NOMO-1 treated with dmso at 0.1 percent for 144 hours (cell line): ENCODE measurements around the gene GPC5.
"Not testable (repeated sequence)": the region's sequence is repeated elsewhere in the genome, so short reads cannot be mapped to it uniquely, and the experiment has no call there.

Experiments used
- DNase-seq: peaks from one replicate; lab custom pipeline; 2025; ENCODE audit not compliant: unreplicated experiment; lab: John Stamatoyannopoulos, UW

GPC5 gene

DNA sequence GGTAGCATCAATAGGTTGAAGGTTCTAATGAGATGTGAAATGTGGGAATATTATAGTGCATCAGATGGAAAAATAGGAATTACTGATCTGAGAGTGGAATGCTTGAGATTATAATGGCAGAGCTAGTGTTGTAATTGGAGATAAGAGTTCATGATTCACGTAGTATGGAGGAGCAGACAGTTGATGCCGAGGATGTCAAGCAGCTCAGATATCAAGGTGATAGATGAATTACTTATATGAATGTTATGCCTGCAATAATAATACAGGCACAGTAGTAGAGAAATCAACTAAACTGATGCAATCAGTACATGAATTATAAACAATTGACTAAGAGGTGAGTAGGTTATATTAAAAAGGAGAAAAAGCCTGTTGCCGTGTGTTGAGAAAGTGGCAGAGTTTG lies 1035.0 kb downstream of the GPC5 start:
- no peak for DNase-seq

- DNase-seq = no peak
Observed at GRCh38 chr13:92433963-92434362, 1035.5 kb downstream of the GPC5 start.

DNA sequence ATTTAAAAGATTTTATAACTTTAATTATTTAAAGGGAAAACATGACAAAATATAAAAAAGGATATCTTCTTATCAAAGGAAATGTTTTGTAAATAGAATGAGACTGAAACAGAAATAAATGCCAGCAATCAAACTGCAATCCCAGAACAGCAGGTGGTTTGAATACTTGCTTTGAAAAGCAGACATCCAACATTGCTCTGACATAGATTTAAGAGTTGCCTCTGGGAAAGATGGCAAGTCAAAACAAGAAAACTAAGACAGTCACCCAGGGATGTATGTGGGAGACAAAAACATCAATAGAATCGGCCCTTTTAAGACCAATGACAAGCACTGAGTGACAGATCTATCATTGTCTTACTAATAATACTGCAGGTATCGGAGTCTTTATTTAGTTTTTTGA lies 1038.5 kb downstream of the GPC5 start:
- DNase-seq = no peak

GRCh38 chr13:92444244-92444643 lies 1045.8 kb downstream of the GPC5 start:
- no peak for DNase-seq

- DNase-seq = no peak
Observed at GRCh38 chr13:92451060-92451459, 1052.6 kb downstream of the GPC5 start.

- no peak for DNase-seq
Observed at GRCh38 chr13:92452840-92453239, 1054.4 kb downstream of the GPC5 start.

DNA sequence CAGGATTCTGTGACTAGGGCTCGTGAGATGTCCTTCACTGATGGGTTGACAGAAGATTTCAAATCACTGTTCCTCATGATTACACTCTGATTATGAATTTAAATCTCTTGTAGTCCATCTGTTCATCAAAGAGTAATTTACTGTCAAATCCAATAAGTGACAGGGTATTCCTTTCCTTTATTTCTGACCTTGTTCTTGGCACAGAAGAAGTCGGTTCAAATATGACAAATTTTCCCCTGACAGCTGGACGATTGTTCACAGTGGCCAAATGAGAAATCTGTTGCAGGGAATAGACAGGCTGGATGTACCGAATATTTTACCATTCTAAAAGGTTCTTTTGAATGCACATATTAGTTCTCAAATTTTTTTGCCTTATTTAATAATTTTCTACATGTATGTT lies 1060.9 kb downstream of the GPC5 start:
- no peak for DNase-seq

- no peak for DNase-seq
Observed at GRCh38 chr13:92460479-92460878, 1062.1 kb downstream of the GPC5 start.

- no peak for DNase-seq
Observed at GRCh38 chr13:92461402-92461801, 1063.0 kb downstream of the GPC5 start.

GRCh38 chr13:92461831-92462230 lies 1063.4 kb downstream of the GPC5 start:
- DNase-seq = no peak

GRCh38 chr13:92463134-92463533 lies 1064.7 kb downstream of the GPC5 start:
- DNase-seq = no peak

GRCh38 chr13:92473765-92474475 lies 1075.5 kb downstream of the GPC5 start:
- DNase-seq = no peak

- no peak for DNase-seq
Observed at GRCh38 chr13:92480387-92480786, 1082.0 kb downstream of the GPC5 start.

GRCh38 chr13:92482790-92483189 lies 1084.4 kb downstream of the GPC5 start:
- not testable (repeated sequence) for DNase-seq

- DNase-seq = no peak
Observed at GRCh38 chr13:92483894-92484293, 1085.5 kb downstream of the GPC5 start.

DNA sequence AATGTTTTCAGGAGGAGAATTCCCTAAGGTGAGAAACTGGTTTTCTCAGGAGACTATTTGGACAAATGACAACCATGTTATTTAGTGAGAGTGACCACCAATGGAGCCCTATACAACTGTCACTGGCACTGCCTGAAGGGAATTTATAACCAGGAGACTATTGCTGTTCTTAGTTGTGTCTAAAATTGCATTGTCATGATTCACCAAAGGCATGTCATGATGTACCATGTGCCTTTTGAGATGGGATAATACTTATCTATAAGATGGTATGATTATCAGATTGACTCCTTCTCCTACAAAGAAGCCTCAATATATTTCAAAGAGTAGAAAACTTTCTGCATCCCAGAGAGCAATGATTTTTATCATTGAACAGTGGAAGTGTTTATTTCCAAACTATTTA lies 1088.8 kb downstream of the GPC5 start:
- no peak for DNase-seq

- DNase-seq = no peak
Observed at GRCh38 chr13:92488249-92488852, 1089.9 kb downstream of the GPC5 start.

DNA sequence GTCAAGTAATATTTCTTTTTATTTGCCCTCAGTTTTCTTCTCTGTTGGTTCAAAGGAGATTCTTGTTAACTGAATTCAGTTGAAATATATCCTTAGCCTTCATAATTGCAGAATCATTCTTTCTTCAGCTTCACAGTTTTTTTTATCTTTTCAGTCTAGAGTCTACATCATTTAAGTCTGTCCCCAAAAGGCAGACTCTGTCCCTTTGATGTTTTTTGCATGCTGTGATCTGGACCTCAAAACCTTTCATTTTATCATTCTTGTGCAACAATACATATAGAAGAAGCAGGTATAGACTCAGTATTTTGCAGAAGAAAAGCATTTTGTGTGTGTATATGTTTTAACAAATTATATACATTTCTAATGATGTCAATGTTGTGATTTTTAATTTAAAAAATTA lies 1093.4 kb downstream of the GPC5 start:
- DNase-seq = no peak

- DNase-seq = no peak
Observed at GRCh38 chr13:92494915-92495314, 1096.5 kb downstream of the GPC5 start.

DNA sequence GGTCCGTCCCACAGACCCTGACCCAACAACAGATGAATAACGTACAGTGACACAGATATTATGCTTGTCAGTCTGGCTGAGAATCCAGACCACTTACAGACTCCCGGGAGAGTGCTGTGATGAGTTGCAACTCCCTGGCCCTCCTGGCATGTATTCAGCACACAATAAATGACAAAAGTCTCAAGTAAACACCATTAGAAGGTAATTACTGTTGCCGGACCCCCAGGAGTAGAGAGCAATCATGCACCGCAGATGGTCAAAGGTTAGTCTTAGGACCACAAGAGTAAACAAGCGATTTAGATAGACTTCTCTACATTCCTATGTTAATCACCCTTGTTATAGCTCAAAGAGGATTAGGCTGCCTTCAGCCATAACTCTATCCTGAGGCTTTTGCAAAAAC lies 1101.8 kb downstream of the GPC5 start:
- no peak for DNase-seq

- no peak for DNase-seq
Observed at GRCh38 chr13:92510416-92510815, 1112.0 kb downstream of the GPC5 start.

- DNase-seq = no peak
Observed at GRCh38 chr13:92512852-92513251, 1114.4 kb downstream of the GPC5 start.

DNA sequence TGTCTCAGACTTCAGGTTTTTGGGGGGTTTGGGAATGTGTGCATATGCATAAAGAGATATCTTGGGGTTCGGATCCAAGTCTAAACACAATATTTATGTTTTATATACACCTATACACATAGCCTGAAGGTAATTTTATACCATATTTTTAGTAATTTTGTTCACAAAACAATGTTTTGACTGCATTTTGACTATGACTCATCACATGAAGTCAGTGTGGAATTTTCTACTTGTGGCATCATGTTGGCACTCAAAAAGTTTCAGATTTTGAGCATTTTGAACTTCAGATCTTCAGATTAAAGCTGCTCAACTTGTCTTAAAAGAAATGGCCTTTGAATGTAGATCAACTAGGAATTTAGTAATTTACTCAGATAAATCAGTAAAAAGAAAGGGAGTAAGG lies 1115.3 kb downstream of the GPC5 start:
- DNase-seq = no peak
